Myocyte (in vitro differentiated cells): Measurements from ENCODE around the gene ZNF688. TPM values are rescaled to one million over a fixed set of nuclear protein-coding genes. Genes with fewer than 3 reads are reported as not detected.
A peak's percentile ranks its signal among the peaks of the same experiment; 100 is the strongest.
"Not testable (repeated sequence)": the region's sequence is repeated elsewhere in the genome, so short reads cannot be mapped to it uniquely, and the experiment has no call there.

ENCODE experiments used
- DNase-seq: peaks from one replicate; pipeline ENCODE4 v3.0.0-alpha.2; 2012; ENCODE audit warnings: low read depth
- polyA plus RNA-seq: library from polyadenylated mRNA; unstranded; fragments of >200 nt; gene quantifications from one replicate; pipeline ENCODE4 v1.2.1, GENCODE V29; 2012; ENCODE audit warnings: missing spikeins
- total RNA-seq: library from RNA; depleted of rRNA; stranded (reverse); fragments of >200 nt; gene quantifications from 2 replicates; pipeline ENCODE4 v1.2.3, GENCODE V29; 2014

Gene ZNF688
- total RNA-seq: 7.4 and 8.7 TPM in 2 replicates
- polyA plus RNA-seq: 12.1 TPM

- DNase-seq: peak; percentile 98
Measured at GRCh38 chr16:30571445-30572322, at the start of gene ZNF688. Gene ZNF688, minus strand, starts transcription at chr16:30571714. Its CDS starts 85 bp downstream, at chr16:30571629.

GRCh38 chr16:30620169-30620568 is 48.7 kb upstream of the ZNF688 start:
- no peak for DNase-seq

- DNase-seq: no peak
Measured at GRCh38 chr16:30619638-30620037, 48.1 kb upstream of the ZNF688 start.

- DNase-seq: no peak
Measured at GRCh38 chr16:30619202-30619601, 47.7 kb upstream of the ZNF688 start.

GRCh38 chr16:30615358-30616091 is 44.0 kb upstream of the ZNF688 start:
- no peak for DNase-seq

- DNase-seq: peak; percentile 99
Measured at GRCh38 chr16:30609926-30610839, 38.7 kb upstream of the ZNF688 start, which contains the start of gene ZNF689. Gene ZNF689, minus strand, starts transcription at chr16:30610389. Its CDS starts 348 bp downstream, at chr16:30610041.

- peak; percentile 49 for DNase-seq
Measured at GRCh38 chr16:30609002-30609925, 37.8 kb upstream of the ZNF688 start.

- DNase-seq: no peak
Measured at GRCh38 chr16:30606004-30606403, 34.5 kb upstream of the ZNF688 start.

GRCh38 chr16:30605158-30605557 is 33.6 kb upstream of the ZNF688 start:
- no peak for DNase-seq

GRCh38 chr16:30604316-30604947 is 32.9 kb upstream of the ZNF688 start:
- no peak for DNase-seq

- DNase-seq: no peak
Measured at GRCh38 chr16:30603945-30604315, 32.4 kb upstream of the ZNF688 start.

- DNase-seq: no peak
Measured at GRCh38 chr16:30602616-30603277, 31.2 kb upstream of the ZNF688 start.

GRCh38 chr16:30601966-30602365 is 30.5 kb upstream of the ZNF688 start:
- no peak for DNase-seq

- no peak for DNase-seq
Measured at GRCh38 chr16:30600929-30601328, 29.4 kb upstream of the ZNF688 start.

GRCh38 chr16:30600215-30600614 is 28.7 kb upstream of the ZNF688 start:
- no peak for DNase-seq

- no peak for DNase-seq
Measured at GRCh38 chr16:30592871-30593270, 21.4 kb upstream of the ZNF688 start.

- DNase-seq: not testable (repeated sequence)
Measured at GRCh38 chr16:30590869-30591268, 19.4 kb upstream of the ZNF688 start.

- DNase-seq: not testable (repeated sequence)
Measured at GRCh38 chr16:30589582-30589981, 18.1 kb upstream of the ZNF688 start.

- DNase-seq: no peak
Measured at GRCh38 chr16:30588651-30589050, 17.1 kb upstream of the ZNF688 start.
